HG03196 (cell line): ENCODE results near the gene TBC1D14.

Source experiments
- ATAC-seq: cut with Tn5 transposase; IDR thresholded peaks from one replicate; pipeline ENCODE4 v1.9.1; 2021; ENCODE audit not compliant: unreplicated experiment

Gene TBC1D14

DNA sequence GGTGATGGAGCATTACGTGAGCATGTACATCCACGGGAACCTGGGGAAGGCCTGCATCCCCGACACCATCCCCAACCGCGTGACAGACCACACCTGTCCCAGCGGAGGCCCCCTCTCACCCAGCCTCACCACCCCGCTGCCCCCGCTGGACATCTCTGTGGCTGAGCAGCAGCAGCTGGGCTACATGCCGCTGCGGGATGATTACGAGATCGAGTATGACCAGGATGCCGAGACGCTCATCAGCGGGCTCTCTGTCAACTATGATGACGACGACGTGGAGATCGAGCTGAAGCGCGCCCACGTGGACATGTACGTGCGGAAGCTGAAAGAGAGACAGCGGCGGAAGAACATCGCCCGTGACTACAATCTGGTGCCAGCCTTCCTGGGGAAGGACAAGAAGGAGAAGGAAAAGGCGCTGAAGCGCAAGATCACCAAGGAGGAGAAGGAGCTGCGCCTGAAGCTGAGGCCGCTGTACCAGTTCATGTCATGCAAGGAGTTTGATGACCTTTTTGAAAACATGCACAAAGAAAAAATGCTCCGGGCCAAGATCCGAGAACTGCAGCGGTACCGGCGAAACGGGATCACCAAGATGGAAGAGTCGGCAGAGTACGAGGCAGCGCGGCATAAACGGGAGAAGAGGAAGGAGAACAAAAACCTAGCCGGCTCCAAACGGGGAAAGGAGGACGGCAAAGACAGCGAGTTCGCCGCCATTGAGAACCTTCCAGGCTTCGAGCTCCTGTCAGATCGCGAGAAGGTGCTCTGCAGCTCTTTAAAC lies 144.7 kb downstream of the TBC1D14 start:
- no peak for ATAC-seq

GRCh38 chr4:7055111-7055989 lies 145.7 kb downstream of the TBC1D14 start:
- ATAC-seq, result no peak

DNA sequence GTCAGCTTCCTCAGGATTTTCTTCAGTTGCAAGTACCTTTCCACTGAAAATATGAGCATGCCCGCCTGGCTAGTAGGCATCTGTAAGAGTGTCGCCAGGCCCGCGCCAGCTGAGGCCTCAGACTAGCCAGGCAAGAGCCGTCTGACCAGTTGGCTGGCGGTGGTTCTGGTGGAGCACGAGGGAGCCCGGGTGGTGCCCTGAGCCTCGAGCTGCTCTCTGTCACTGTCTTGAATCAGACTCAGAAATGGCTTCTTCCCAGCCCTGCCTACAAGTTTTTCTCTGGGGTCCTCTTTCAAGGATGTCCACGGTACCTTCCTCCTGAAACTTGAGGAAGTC lies 146.3 kb downstream of the TBC1D14 start:
- no peak for ATAC-seq

DNA sequence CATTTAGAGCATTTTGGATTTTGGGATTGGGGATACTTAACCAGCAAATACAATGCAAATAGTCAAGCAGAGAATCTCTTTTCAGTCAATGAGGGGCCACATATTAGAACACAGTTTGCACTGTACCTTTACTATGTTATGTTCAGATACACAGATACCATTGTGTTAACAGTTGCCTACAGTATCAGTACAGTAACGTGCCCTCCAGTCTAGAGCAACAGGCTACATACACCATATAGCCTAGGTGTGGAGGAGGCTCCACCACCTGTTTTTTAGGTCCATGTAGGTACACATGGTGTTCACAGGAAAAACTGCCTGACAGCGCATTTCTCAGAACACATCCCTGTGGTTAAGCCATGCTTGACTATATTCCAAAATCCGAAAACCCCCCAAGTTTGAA lies 149.2 kb downstream of the TBC1D14 start:
- peak; percentile 4 for ATAC-seq

GRCh38 chr4:7059662-7060061 lies 150.0 kb downstream of the TBC1D14 start:
- ATAC-seq, result no peak

- no peak for ATAC-seq
Observed at GRCh38 chr4:7060346-7061150, 150.9 kb downstream of the TBC1D14 start.

DNA sequence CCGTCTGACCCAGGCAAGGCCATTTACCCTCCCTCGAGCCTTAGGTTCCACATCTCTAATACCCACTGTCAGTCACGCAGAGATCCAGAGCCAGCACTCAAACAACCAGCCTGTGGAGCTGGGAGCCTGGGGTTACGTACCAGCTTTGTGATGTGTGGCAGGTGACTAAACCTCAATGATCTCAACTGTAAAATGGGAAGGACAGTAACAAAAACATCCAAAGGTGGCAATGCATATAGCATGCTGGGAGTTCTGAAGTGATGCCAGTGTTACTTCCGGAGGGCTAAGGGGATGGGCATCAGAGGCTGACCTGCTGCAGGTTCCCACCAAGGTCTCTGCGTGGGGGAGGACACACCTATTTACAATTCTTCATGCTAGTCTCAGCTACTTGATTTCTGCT lies 152.2 kb downstream of the TBC1D14 start:
- no peak for ATAC-seq

DNA sequence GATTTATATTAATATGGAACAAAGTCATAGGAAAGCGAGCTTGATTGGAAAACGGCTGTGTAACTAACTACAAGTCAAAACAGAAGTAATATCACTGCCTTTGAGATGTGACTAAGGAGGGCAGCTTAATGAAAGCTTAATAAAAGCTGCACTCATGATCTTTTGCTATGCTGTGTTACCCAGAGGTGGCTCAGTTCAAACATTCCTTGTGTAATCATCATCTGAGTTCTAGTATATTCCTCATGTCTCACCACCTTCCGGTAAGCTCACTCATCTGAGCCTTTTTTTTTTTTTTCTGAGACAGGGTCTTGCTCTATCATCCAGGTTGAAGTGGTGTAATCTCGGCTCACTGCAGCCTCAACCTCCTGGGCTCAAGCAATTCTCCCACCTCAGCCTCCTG lies 153.2 kb downstream of the TBC1D14 start:
- ATAC-seq, result no peak

DNA sequence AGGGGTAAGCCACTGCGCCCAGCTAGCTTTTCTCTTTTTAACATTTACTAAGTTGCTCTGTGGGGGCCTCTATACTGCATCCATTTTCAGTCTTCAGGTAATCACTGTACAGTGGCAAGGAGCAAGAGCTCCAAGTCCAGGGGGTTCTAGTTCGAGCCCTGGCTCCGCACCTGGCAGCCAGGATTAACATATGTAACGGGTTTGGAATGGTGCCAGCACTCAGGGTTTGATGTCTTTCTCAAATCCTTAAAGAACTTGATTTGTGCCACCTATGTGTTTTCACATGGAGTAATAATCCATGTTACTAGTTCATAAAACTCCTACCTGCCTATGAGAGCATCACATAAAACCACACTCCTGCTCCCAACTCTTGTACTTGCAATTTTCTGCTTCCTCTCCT lies 153.7 kb downstream of the TBC1D14 start:
- no peak for ATAC-seq

GRCh38 chr4:7066006-7066405 lies 156.4 kb downstream of the TBC1D14 start:
- no peak for ATAC-seq

DNA sequence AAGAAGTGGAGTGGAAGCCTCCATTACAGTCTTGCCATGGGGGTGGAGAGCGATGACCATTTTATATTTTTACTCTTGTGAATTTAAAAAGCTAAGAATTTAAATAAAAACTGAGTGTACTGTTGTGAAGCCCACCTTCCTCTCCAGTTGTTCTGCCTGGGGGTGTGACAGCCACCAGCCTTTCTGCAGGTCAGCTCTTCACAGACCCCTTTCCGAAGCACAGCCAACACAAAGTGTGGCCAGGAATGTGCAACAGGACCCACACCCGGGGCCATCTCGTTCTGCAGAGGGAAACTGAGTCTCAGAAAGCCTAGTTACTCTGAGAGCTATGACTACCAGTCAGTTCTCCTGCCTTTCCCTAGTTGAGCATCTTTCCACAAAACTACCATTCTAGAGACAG lies 156.9 kb downstream of the TBC1D14 start:
- no peak for ATAC-seq

GRCh38 chr4:7067126-7067451 lies 157.5 kb downstream of the TBC1D14 start:
- ATAC-seq, result no peak

- ATAC-seq, result peak; percentile 83
Observed at GRCh38 chr4:7067452-7068278, 158.0 kb downstream of the TBC1D14 start, which contains the start of gene GRPEL1. TSS of gene GRPEL1 (minus strand) at chr4:7068064. CDS start at chr4:7068032, 32 bp downstream.

- ATAC-seq, result no peak
Observed at GRCh38 chr4:7068279-7068842, 158.7 kb downstream of the TBC1D14 start.

GRCh38 chr4:7068883-7069282 lies 159.3 kb downstream of the TBC1D14 start:
- ATAC-seq, result no peak

DNA sequence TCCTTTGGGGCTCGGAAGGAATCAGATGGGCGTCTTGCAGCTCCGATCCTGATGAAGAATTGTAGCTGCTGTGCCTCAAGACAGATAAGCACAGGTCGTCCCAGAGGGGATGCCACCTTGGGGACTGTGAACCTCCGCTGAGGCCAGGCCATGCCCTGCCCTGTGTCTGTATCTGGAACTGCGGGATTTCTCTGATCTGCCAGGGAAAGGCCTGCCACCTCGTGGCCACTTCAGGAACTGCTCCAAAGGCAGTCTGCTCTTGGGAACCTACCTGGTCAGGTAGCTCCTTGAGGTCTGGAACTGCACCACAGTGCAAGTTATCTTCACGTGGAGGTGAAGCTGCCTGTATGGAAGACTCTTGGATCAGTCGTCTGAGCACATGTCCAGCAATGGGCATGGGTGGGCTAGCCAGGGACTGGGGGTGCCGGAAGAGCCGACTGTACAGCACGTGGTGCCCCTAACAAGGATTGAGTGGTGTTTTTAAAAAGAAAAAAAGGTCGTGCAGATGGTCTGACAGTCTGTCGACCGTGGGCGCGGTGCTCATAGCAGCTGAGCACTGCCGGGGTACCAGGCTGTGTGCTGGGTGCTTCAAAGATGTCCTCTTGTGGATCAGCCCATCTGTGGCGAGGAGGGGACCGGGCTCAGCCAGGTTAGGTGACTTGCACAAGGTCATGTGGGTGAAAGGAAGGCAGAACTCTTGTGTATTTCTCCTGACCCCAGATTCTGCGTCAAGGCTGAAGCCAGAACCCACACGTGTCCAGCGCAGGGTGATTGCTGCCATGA lies 161.3 kb downstream of the TBC1D14 start:
- ATAC-seq, result peak; percentile 35

DNA sequence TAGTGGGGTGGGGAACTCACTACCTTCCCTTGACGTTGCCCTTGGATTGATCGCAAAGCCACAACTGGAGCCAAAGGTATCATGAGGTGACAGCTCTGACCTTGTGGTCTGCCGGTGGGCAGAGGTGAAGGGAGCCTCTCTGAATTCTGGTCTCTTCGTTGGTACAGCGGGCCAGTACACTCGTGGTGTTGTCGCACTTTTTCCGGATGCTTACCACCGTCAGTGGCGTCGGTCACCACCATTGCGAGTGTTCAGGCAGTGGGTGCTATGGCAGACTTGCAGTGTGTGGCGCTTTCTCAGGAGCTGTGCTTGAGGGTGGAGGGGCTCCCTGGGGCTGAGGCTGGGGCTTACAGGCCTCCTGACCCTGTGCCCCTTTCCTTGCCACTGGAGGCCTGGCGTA lies 163.4 kb downstream of the TBC1D14 start:
- ATAC-seq, result no peak

- ATAC-seq, result no peak
Observed at GRCh38 chr4:7073526-7074390, 164.1 kb downstream of the TBC1D14 start.

GRCh38 chr4:7074426-7074825 lies 164.8 kb downstream of the TBC1D14 start:
- ATAC-seq, result no peak
